Occipital lobe (tissue), 2 donors: ENCODE results near the gene ALG5. TPM values are rescaled to one million over a fixed set of nuclear protein-coding genes. Genes with fewer than 3 reads are reported as not detected.

Experiments used
- DNase-seq: peaks from one replicate; lab custom pipeline; 2025; lab: John Stamatoyannopoulos, UW
- total RNA-seq: library from RNA; depleted of rRNA; stranded (reverse); fragments of >200 nt; gene quantifications from one replicate; pipeline ENCODE4 v1.2.3, GENCODE V29; 2014

The ALG5 gene, protein sequence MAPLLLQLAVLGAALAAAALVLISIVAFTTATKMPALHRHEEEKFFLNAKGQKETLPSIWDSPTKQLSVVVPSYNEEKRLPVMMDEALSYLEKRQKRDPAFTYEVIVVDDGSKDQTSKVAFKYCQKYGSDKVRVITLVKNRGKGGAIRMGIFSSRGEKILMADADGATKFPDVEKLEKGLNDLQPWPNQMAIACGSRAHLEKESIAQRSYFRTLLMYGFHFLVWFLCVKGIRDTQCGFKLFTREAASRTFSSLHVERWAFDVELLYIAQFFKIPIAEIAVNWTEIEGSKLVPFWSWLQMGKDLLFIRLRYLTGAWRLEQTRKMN
- 20.4 TPM for total RNA-seq

DNA sequence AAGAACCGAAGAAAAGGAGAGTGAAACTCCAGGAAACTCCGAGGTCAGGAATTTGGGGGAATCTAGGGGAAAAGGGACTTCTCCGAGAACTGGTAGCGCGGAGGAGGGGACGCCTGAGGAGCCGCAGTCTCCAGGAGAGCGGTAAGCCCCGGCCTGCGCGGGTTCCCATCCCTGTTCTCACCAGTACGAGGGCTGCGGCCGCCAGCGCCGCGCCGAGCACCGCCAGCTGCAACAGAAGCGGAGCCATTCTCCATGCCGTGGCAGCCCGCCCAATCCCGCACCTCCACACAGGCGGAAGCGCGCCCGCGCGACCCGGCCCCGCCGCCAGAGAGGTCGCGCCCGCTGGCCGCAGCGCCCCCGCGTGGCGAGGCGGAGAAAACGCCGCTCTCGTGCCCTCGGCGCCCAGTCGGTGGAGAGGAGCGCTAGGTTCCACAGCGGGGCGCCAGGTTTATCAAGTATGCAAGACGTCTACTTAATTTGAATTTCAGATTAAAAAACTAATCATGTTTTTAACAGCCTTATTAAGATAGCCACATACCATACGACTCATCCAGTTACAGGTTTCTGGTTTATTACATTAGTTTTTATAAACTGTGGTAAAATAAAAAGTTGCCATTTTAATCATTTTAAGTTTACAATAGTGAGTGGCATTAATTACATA lies at the start of gene ALG5:
Gene ALG5 (minus strand): TSS at position 287 of the 661 bp plus-strand sequence. CDS start 40 bp downstream, at position 247.
- peak; percentile 89 for DNase-seq

DNA sequence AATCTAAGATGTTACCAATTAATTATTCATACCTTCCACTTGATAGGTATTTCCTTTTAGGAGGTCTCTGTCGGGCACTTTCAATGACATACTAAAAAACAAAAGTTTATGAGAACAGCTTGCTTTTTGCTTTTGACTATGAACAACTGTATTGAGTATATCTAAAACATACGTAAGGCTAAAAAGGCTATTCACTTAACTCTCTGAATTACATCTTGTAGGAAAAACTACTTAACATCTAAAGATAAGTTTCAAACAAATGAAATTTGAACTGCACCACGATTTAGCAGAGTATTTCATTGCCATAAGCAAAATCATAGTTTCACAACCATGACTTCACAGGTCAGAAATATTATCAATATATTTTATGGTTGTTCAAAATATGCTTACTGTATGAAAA lies 48.7 kb upstream of the ALG5 start:
- no peak for DNase-seq

DNA sequence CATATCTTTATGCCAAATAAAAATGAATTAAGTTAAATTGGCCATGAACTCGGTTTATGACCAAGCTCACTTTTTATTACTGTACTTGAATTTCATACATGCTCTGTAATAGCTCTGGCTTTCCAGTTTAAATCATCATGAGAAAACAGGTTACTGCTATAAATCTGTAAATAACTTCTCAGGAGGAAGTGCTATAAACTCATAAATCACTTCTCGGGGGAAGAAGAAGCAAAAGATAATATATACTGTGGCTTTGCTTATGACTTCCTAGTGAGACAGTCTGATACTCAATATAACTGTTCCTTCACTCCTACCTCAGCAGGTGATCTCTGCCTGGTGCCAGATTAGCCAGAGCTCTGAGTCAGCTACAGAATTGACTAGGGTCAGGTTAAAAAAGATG lies 47.9 kb upstream of the ALG5 start:
- DNase-seq: no peak

DNA sequence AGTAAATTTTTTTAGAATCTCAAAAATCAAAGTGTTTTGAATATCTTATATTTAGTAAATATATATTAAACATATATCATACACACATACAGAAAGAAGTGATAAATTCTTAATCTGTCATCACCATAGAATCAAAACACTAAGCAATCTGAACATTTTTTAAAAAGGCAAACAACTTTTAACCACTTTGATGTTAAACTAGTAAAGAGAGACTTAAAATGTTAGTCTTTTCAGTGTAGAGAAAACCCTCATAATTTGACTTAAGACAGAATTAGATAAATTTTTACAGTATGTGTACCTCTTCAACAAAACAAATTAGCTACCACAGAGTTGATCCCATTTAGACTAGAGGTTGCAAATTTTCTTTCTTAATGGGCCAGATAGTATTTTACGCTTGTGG lies 46.9 kb upstream of the ALG5 start:
- no peak for DNase-seq

DNA sequence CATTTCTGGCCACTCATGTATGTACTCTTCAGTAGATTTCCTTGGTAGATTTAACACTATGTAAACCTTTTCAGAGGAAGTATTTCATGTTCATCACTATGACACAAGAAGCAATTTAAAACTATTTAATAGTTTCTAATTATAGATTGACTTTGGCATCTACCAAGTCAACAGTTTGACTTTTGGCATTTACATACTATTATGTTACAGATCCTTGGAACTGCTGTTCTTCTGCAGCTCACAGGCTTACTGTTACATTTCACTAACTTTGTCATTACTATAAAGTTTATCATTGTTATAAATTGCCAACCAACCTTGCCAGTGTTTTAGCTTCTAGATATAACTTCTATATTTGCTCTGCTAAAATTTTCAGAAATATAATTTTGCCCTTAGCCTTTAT lies 41.6 kb upstream of the ALG5 start:
- DNase-seq: no peak

DNA sequence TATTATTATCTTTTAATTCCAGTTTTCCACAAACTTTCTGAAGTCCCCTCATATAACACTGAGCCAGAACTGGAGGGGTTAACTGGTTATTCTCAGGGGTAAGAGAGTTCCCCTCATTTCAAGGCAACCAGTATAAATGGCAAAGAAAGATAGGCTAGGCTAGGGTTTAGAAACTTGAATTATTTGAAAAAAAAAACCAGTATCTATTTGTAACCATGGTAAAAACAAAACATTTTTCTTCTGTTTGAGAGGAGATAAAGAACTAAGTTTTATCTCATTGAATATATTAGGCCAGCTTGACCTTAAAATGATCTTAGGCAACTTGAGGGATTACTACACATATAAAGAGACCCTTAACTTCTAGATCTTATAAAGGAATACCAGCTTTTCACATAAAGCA lies 40.8 kb upstream of the ALG5 start:
- DNase-seq: no peak

DNA sequence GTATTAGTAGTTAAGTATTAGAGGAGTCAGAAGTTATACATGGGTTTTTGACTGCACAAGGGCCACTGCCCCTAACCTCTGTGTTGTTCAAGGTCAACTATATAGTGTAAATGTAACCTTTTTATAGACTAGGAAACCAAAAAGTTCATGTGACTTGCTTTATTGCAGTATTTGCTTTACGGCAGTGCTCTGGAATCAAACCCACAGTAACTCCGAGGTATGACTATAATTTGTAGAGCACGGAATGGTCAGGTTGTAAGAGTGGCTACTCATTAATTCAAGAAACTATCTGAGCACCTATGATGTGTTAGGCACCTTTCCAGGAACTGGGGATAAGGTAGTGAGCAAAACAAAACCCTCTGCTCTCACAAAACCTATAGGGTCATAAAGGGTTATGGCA lies 38.1 kb upstream of the ALG5 start:
- no peak for DNase-seq

DNA sequence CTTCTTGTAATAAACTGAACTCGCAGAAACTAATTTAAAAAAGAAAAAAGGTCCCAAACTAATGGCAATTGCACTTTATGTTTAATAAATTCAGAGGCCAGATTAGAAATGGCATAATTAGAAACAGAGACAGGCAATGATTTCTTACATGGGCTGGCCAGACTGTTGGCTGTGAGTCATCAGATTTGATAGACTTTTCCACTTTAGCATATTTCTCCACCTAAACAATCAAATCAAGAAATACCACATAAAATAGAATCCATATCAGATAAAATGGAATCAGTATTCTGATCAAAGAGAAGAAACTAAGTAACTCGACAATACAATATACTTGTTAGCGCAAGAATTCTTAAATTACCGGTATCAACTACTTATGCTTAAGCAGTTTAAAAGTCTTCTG lies 30.5 kb upstream of the ALG5 start:
- DNase-seq: no peak

DNA sequence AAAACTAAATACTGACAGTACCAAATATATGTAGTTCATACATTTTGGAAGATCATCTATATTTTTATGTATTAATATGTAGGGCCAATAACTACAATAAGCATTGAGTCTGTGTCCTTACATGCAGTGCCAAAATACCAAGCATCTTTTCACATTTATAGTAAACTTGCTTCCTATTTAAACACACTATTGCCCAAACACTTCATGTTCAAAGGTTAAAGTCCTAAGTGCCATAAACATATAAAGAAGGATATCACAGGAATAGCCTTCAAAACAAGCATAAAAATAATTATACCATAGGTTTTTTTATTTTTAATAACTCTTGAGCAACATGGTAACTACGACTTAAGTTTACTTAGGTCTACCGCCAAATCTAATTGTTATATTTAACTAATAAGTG lies 28.5 kb upstream of the ALG5 start:
- no peak for DNase-seq

DNA sequence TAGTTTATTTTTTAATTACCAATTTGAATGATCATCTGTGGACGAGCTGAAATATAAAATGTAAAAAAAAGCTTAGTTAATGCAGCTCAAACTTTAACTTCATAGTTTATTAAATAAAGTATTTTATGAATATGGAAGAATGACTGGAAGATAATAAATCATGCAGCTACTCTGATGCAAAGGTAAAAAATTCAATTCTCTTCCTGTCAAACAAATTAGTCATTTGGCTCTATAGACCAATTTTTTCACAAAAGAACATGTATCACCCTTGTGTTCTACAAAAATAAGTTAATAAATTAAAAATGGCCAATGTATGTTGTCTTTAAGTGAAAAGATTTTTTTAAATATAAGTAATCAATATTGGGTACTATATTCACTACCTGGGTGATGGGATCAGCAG lies 27.6 kb upstream of the ALG5 start:
- no peak for DNase-seq

DNA sequence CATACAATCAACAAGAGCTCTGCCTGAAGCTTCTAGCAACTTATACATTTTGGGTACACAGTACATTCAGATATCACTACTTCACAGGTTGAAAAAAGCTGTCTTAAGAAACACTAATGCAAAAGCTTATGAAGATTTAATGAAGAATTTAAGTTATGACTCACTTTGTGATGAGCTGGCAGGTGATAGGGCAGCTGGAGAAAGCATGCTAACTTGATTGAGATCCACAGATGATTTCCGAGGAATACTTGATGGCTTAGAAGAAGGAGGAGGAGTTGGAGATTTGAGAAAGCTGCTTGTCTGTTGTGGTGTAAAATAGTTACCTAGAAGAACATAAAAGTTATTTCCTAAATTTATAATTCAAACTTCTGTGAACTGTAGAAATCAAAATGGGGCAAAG lies 24.7 kb upstream of the ALG5 start:
- DNase-seq: no peak

DNA sequence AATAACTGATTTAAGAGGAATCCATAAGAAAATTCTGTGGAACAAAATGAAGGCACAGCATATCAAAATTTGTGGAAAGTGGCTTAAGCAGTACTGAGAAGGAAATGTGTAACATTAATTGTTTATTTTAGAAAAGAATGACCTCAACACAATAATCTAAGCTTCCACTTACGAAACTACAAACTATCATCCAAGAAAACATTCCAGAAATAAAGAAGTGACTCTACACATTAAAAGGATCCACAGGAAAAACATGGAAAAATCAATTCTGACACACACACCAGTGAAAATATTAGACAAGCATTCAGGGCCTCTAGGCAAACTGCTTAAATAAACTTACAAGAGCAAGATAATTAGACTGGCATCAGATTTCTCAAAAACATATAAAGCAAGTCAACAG lies 15.5 kb upstream of the ALG5 start:
- DNase-seq: no peak

DNA sequence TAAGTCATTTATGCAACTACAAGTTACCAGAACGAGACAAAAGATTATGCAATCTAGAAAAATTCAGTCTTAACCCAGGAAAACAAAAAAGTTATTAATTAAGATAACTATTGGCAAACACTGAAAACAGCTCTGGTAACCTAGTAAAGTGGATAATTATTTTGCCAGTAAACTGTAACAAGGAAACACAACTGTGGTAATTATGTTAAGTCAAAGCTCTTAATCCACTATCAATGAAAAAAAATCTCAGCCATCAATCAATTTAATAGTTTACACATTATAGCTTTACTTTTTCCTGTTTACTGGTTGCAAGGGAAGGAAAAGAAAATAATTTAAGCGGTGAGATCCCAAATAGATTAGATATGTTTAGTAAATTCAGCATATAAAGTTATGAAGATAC lies 12.6 kb upstream of the ALG5 start:
- DNase-seq: no peak

DNA sequence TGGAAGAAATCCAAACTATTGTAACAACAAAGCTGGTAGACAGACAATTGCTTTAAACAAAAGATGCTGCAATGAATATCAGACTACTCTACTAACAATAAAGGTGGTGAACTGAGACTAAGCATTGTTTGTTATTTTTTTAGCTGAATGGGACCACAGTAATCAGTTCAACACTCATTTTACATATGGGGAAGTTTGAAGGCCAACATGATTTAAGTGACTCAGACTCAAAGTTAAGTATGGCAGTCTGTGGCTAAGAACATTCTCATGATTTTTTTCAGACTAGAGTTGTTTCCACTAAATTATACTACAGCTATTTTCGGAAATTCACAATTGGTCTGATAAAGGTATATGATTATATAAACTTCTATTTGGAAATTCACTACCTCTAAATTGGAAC lies 11.9 kb upstream of the ALG5 start:
- DNase-seq: no peak

DNA sequence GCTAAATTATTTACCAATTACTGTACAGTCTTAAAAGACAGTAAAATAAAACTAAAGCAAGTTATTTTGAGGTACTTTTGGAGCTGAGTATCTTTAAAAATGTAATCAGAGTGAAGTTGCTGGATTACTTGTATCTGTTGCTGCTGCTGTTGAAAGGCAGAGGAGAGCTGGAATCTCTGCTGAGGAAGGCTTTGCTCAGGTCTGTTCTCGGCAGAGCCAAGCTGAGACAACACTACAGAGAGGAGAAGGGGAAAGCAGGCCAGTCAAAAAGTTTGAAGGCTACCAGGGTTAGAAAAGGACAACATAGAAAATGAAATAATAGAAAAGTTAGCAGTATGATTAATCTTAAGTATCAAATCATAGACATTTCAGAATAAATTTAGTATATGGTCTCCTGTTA lies 11.3 kb upstream of the ALG5 start:
- no peak for DNase-seq

DNA sequence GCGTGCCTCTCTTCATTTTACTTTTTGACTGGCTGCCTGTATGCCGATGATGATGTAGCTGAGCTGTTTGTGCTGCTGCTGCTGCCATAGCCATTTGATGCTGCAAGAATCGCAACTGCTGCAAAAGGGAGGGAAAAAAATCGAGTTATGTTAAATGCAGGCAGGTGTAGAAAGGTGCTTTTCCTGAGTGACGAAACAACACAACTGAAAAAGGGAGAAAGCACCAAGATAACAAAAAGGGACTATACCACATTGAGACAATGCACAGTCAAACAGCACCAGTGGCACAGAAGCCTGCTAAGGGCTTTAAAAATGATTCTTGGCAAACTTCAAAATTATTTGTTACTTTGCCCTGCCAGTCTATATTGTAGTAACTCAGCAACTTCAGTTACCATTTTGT lies 10.6 kb upstream of the ALG5 start:
- DNase-seq: no peak

DNA sequence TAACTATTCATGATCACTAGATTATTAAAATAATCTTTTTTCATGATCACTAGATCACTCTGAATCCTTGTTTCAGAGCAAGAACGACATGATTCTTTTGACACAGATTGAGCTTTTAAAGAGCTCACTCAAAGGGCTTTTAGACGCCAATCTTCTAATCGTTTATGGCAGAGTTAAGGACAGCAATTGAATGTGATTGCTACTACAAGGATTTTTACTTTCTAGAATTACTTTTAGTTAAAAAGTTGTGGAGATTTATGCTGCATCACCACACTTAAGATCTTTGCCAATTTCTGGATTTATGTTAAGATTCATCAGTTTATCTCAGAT lies 2.7 kb upstream of the ALG5 start:
- DNase-seq: no peak

DNA sequence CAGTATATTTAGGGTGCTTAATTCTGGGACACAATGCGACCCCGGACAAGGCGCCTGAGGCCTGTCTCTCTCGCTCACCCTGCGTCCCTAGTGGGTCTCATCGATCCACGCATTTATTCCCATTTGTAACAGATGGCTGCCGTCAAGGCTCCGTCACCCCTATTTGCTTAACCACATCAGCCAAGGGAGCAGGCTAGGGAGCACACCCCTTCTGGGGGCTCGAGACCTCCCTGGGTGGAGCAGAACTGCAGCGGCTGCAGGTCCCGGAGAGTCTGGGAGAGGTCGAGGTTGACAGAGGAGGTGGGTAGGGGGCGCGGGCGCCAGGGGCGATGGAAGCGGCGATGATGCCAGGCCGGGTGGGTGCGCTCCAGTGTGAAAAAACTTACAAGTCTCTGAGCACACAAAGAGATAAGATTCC lies 507 bp downstream of the ALG5 start:
- DNase-seq: peak; percentile 3

DNA sequence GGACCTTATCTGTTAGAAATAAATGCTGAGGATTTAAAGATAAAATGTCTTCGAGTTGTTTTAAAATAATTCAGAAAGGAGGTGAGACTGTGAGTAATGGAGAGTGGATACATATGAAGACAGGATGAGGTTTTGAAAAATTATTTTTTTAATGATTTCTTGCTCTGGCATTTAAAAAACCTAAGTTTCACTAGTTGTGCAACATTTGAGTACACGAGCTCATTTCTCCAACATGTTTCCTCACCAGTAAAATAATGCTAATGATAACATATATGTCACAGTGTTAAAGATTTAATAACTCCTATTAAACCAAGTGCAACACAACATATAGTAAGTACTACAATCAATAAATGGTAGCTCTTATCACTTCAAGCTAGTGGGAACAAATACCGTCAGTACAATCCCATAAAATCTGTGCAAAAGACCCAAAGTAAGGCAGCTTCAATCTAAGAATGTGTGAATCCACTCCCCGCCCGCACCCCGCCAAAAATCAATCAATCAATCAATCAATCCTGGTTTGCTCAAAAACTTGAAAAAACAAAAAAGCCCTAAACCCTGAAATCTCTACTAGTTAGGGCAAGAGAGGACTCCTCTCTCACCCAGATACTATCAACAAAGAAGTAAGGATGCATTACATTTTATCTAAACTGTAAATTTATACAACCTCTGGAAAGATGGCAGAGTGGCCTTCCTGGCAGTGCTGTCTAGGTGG lies 1.3 kb downstream of the ALG5 start:
- no peak for DNase-seq

DNA sequence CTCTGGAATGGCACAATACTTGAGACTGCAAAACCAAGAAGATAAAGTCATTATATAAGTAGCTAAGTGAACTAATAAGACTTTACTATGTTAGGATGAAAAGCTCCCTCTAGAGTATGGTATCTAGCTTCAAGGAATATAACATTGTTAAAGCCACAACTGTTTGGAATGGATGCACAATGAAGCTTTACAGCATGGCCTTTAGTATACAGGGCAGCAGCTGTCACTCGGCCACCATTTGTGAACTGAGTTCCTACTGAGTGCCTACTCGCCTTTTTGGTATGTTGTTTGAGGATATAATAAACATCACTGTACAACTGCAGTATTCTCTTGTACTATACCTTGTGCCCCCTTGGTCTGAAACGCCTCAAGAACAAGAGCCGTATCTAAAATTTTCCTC lies 6.8 kb downstream of the ALG5 start:
- no peak for DNase-seq

DNA sequence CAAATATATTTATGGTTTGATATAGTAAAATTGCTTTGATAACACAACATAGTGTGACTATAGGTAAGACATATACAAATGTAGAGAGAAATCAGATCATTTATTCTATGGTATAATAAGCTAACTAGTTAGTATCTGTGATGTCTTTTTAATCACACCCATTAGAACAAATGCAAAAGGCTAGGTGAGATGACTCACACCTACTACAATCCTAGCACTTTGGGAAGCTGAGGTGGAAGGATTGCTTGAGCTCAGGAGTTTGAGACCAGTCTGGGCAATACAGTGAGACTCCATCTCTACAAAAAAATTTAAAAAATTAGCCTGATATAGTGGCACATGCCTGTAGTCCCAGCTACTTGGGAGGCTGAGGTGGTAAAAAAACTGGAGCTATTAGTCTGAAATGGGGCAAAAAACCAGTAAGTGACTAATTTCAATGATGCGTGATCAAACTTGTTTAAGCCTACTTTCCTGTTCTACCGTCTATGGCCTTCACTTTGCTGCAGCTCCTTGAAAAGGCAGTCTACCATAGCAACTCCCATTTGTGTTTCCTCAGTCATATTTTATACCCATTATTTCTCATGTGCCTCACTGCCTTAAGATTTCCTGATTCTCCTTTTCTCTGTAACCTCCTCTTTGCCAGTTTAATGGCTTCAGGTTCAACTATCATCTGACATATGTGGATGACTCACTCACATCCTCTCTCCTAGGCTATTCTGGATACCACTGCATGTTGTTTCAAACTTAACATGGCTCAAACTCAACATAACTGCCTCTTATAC lies 12.5 kb downstream of the ALG5 start:
- no peak for DNase-seq

DNA sequence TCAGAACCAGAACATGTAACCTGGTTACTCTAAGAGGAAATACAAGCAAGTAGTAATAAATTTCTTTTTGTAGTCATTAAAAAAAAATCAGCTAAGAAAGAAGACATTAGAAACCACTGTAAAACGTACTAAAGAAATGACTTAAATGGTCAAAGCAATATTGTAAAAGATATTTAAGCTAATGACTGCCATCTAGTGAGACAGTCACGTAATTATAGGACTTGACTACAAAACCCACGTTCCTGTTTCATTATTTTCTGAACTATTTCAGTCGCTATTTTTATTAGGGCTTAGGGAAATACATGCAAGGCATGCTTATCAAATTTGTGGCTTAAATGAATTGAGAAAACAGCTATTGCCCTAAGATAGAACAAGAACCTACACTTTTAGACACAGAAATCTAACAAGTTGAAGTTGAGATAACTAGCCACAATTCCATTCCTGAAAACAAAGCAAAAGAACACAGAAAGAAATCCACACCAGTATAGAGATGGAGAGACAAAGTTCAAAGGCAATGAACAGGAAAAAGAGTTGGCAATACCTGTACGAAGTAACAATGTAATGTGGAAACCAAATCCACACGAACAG lies 17.9 kb downstream of the ALG5 start:
- no peak for DNase-seq
